Measurements from ENCODE around the gene LSM2. TPM values are rescaled to one million over a fixed set of nuclear protein-coding genes. Genes with fewer than 3 reads are reported as not detected.

The LSM2 gene
- polyA plus RNA-seq, 2 of the 4 experiments (the other 2 are of a cell fraction): 54.7 to 59.6 TPM

DNA sequence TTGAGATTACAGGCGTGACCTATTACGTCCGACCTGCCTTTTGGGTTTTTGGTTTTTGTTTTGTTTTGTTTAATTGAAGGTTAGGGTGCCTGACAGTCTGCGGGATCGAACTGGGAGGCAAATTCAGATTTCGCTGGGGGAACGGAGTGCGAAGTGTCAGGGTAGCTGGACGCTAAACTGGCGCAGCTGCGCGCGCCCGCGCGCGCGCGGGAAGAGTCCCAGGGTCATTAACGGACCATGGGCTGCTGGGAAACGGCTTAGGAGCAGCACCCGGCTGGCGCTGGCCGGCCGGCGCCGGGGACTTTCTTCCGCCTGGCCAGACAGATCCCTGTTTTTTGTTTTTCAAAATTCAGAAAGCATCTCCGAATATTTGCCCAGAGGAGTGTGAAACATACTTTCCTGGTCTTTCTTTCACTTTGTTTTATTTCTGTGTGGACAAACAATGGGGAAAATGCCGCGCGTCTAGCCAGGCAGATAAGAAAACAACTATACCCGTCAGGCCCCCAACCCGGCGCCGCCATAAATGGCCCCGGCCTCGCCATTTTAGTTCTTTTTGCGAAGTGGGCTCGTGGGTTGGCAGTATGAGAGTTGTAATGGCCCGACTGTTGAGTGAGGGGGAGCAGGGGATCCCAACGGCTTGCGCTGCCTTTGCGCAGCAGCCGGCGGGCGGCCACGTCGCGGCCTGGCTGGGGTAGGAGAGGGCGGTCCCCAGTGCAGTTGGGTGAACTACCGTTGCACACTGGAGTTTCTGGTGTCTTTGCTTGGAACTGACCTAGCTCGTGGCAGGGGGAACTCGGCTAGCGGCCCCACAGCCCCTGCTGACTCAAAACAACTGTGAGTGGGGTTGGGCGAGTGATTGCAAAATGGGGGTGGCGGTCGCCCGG is 27.8 kb upstream of the LSM2 start (continued):
- no peak for TF ChIP-seq ZNF302 (CRISPR knock-in tag; IDR thresholded peaks at IDR 0.05)
- no peak for TF ChIP-seq MAZ (IDR thresholded peaks at IDR 0.05; ENCODE audit: borderline replicate concordance, low read depth, low read length)
- TF ChIP-seq ZC3H11A (IDR thresholded peaks at IDR 0.05): no peak
- TF ChIP-seq HDAC2 (IDR thresholded peaks at IDR 0.05): no peak
- TF ChIP-seq RAD21 (conservative IDR thresholded peaks at IDR 0.05 in 1 of 2, IDR thresholded peaks at IDR 0.05 in 1 of 2): no peak
- TF ChIP-seq, protein P1, sequence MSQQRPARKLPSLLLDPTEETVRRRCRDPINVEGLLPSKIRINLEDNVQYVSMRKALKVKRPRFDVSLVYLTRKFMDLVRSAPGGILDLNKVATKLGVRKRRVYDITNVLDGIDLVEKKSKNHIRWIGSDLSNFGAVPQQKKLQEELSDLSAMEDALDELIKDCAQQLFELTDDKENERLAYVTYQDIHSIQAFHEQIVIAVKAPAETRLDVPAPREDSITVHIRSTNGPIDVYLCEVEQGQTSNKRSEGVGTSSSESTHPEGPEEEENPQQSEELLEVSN (IDR thresholded peaks at IDR 0.05; ENCODE audit: borderline replicate concordance, low read depth): peak; percentile 90
- peak; percentile 73; the same call in 1 of the 2 replicates for TF ChIP-seq PHF8 (IDR thresholded peaks at IDR 0.05; ENCODE audit: borderline replicate concordance, low read depth)
- no peak for TF ChIP-seq SREBF2 (IDR thresholded peaks at IDR 0.05)
- TF ChIP-seq CBX2 (IDR thresholded peaks at IDR 0.05; ENCODE audit: borderline replicate concordance, low read depth): no peak
- TF ChIP-seq POLR2AphosphoS2 (conservative IDR thresholded peaks at IDR 0.05; ENCODE audit: low read length): no peak
- TF ChIP-seq, protein P2, sequence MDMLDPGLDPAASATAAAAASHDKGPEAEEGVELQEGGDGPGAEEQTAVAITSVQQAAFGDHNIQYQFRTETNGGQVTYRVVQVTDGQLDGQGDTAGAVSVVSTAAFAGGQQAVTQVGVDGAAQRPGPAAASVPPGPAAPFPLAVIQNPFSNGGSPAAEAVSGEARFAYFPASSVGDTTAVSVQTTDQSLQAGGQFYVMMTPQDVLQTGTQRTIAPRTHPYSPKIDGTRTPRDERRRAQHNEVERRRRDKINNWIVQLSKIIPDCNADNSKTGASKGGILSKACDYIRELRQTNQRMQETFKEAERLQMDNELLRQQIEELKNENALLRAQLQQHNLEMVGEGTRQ (IDR thresholded peaks at IDR 0.05): no peak
- TF ChIP-seq, protein P3, sequence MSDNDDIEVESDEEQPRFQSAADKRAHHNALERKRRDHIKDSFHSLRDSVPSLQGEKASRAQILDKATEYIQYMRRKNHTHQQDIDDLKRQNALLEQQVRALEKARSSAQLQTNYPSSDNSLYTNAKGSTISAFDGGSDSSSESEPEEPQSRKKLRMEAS (IDR thresholded peaks at IDR 0.05): peak; percentile 78
- TF ChIP-seq POLR2A (IDR thresholded peaks at IDR 0.05; ENCODE audit: low read length): peak; percentile 95
- TF ChIP-seq, protein P4, sequence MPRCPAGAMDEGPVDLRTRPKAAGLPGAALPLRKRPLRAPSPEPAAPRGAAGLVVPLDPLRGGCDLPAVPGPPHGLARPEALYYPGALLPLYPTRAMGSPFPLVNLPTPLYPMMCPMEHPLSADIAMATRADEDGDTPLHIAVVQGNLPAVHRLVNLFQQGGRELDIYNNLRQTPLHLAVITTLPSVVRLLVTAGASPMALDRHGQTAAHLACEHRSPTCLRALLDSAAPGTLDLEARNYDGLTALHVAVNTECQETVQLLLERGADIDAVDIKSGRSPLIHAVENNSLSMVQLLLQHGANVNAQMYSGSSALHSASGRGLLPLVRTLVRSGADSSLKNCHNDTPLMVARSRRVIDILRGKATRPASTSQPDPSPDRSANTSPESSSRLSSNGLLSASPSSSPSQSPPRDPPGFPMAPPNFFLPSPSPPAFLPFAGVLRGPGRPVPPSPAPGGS (IDR thresholded peaks at IDR 0.05): peak; percentile 97
- TF ChIP-seq CBX8 (IDR thresholded peaks at IDR 0.05): no peak
- TF ChIP-seq ESRRA (IDR thresholded peaks at IDR 0.05; ENCODE audit: borderline replicate concordance, low read length): no peak
- no peak for TF ChIP-seq NPAS2 (CRISPR knock-in tag; IDR thresholded peaks at IDR 0.05; ENCODE audit: borderline replicate concordance)
- TF ChIP-seq, protein P5, sequence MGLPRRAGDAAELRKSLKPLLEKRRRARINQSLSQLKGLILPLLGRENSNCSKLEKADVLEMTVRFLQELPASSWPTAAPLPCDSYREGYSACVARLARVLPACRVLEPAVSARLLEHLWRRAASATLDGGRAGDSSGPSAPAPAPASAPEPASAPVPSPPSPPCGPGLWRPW (IDR thresholded peaks at IDR 0.05): no peak

DNA sequence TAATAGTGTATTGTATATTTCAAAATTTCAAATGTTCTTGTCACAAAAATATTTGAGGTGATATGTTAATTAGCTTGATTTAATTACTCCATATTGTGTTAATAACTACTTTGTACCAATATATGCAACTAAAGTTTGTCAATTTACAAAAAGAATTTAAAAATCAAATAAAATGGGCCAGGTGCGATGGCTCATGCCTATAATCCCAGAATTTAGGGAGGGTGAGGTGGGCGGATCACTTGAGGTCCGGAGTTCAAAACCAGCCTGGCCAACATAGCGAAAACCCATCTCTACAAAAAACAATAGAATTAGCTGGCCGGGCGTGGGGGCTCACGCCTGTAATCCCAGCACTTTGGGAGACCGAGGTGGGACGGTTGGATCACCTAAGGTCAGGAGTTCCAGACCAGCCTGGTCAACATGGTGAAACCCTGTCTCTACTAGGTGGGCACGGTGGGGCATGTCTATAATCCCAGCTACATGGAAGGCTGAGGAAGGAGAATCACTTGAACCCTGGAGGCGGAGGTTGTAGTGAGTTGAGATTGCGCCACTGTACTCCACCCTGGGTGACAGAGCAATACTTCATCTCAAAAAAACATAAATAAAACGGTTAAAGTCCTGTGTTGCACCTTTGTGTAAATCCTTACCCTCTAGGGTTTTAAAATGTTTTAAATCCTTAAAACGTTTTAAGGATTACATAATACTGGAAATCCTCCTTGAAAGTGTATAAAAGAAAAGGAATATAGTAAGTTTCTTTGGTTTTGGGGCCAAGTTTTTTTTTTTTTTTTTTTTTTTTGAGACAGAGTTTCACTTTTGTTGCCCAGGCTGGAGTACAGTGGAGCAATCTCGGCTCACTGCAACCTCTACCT is 24.8 kb upstream of the LSM2 start:
- ChIA-PET POLR2A (no interaction called here), CTCF (interaction anchor here (0.7 to 2.9 kb wide), 6 partner anchors 35 to 168 kb away, joined by 3 to 36 read pairs (median 10); partner anchors contain the start of genes DDAH2, GPANK1, LY6G5C and VARS1)
- TF ChIP-seq ZNF302 (CRISPR knock-in tag; IDR thresholded peaks at IDR 0.05) (no peak), POLR2A (IDR thresholded peaks at IDR 0.05; ENCODE audit: low read length) (peak; percentile 46)
- TF ChIP-seq, protein P4 (IDR thresholded peaks at IDR 0.05): no peak
- 75% methylated on average over 15 of the region's 15 CpGs for WGBS (ENCODE audit: missing lambda C conversion rate)
- Histone ChIP-seq H3K4me2 (peak overlapping the region; percentile 88), H3K4me3 (peak overlapping the region; percentile 53; the same call in 1 of the 3 replicates), H3K4me1 (peaks cover 11% of the 10 kb centered on the region), H3K9me3 (no peaks in the 10 kb centered on the region), H3K27ac (peak overlapping the region; percentile 38 to 81; a peak in 4 of 6 replicates)
- no peak for FAIRE-seq
- ATAC-seq: no peak
- no peak for DNase-seq (ENCODE audit: low read depth in 1 of 2, low spot score in 1 of 2)

All from A549 (cell line).